ENCODE measurements around the gene P2RY2. TPM values are rescaled to one million over a fixed set of nuclear protein-coding genes. Genes with fewer than 3 reads are reported as not detected.

The P2RY2 gene
- total and polyA plus RNA-seq, 4 donors, result 1.8 to 3.7 (median 2.2) TPM

DNA sequence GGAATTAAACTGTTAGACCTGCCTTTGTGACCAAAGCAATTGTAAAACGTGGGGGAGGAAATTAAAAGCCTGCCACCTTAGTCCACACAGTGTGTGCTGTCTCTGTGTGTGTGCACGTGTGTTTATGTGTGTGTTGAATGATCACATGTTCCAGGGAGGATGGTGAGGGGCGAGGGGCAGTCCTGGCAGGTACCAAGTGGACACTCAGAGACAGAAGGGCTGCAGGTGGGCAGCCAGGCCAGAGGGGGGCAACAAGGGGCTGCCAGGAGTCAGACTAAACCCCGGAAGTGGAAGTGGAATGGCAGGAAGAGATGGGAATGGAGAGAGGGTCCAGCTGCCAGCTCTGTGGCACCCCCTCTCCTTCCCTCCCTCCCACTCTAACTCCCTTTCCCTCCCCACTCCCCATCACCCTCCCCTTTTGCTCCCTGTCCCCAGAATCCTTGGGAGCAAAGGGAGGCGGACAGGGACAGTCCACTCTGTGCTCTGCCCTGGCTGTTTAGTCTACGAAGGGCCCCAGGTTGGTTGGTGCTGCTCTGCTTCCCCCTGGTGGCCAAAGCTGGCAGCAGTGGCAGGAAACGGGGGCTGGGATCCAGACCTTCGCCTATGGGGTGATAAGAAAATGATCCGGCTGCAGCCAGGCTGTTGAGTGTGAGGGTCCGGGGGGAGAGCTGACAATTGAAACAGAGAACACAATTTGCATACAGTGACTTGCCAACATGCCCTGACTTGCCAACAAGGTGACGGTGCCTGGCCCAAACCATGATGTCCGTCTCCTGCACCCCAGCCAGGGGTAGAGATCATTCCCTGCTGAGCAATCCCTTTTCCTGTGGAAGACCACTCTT, 24.4 kb downstream of the P2RY2 start:
- H3K9me3 ChIP-seq (ENCODE audit: control insufficient read depth in 4 of 4, low read length in 3 of 4), result no peaks in the 10 kb centered on the region
- WGBS, result 28% methylated on average over 12 of the region's 12 CpGs
- no peak overlapping the region for H3K27ac ChIP-seq (ENCODE audit: low read depth in 1 of 2, low read length in 2 of 2)
- H3K4me3 ChIP-seq (ENCODE audit: low read depth in 1 of 3, low read length in 3 of 3), result no peak overlapping the region
- TF ChIP-seq, protein P1, sequence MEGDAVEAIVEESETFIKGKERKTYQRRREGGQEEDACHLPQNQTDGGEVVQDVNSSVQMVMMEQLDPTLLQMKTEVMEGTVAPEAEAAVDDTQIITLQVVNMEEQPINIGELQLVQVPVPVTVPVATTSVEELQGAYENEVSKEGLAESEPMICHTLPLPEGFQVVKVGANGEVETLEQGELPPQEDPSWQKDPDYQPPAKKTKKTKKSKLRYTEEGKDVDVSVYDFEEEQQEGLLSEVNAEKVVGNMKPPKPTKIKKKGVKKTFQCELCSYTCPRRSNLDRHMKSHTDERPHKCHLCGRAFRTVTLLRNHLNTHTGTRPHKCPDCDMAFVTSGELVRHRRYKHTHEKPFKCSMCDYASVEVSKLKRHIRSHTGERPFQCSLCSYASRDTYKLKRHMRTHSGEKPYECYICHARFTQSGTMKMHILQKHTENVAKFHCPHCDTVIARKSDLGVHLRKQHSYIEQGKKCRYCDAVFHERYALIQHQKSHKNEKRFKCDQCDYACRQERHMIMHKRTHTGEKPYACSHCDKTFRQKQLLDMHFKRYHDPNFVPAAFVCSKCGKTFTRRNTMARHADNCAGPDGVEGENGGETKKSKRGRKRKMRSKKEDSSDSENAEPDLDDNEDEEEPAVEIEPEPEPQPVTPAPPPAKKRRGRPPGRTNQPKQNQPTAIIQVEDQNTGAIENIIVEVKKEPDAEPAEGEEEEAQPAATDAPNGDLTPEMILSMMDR (IDR thresholded peaks at IDR 0.05; ENCODE audit: low read depth, low read length, missing input control), result peak; percentile 89
- TF ChIP-seq RAD21 (IDR thresholded peaks at IDR 0.05), result peak; percentile 95 to 98
- TF ChIP-seq, protein P2, sequence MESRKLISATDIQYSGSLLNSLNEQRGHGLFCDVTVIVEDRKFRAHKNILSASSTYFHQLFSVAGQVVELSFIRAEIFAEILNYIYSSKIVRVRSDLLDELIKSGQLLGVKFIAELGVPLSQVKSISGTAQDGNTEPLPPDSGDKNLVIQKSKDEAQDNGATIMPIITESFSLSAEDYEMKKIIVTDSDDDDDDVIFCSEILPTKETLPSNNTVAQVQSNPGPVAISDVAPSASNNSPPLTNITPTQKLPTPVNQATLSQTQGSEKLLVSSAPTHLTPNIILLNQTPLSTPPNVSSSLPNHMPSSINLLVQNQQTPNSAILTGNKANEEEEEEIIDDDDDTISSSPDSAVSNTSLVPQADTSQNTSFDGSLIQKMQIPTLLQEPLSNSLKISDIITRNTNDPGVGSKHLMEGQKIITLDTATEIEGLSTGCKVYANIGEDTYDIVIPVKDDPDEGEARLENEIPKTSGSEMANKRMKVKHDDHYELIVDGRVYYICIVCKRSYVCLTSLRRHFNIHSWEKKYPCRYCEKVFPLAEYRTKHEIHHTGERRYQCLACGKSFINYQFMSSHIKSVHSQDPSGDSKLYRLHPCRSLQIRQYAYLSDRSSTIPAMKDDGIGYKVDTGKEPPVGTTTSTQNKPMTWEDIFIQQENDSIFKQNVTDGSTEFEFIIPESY (IDR thresholded peaks at IDR 0.05), result no peak
- no peak for TF ChIP-seq RXRA (IDR thresholded peaks at IDR 0.05)
- TF ChIP-seq YY1 (IDR thresholded peaks at IDR 0.05), result no peak
- no peaks in the 10 kb centered on the region for H3K4me1 ChIP-seq (ENCODE audit: control insufficient read depth in 4 of 4, insufficient read depth in 4 of 4, low read length in 3 of 4)
- H3K27me3 ChIP-seq (ENCODE audit: control insufficient read depth in 4 of 4, insufficient read depth in 4 of 4, low read length in 3 of 4), result no peaks in the 10 kb centered on the region
- no peaks in the 10 kb centered on the region for H3K36me3 ChIP-seq (ENCODE audit: control insufficient read depth in 4 of 4, insufficient read depth in 3 of 4, low read depth in 1 of 4, low read length in 3 of 4)
- no peak overlapping the region for H3K9ac ChIP-seq (ENCODE audit: low read depth in 1 of 2, low read length in 2 of 2)
- peak; percentile 80 for DNase-seq (ENCODE audit: low spot score)

GRCh38 chr11:73243093-73243485, 25.0 kb downstream of the P2RY2 start:
- H3K4me1 ChIP-seq (ENCODE audit: control insufficient read depth in 4 of 4, insufficient read depth in 4 of 4, low read length in 3 of 4), result no peaks in the 10 kb centered on the region
- no peak overlapping the region for H3K27ac ChIP-seq (ENCODE audit: low read depth in 1 of 2, low read length in 2 of 2)
- no peaks in the 10 kb centered on the region for H3K27me3 ChIP-seq (ENCODE audit: control insufficient read depth in 4 of 4, insufficient read depth in 4 of 4, low read length in 3 of 4)
- no peak overlapping the region for H3K4me3 ChIP-seq (ENCODE audit: low read depth in 1 of 3, low read length in 3 of 3)
- H3K9me3 ChIP-seq (ENCODE audit: control insufficient read depth in 4 of 4, low read length in 3 of 4), result no peaks in the 10 kb centered on the region
- no peak for TF ChIP-seq ATF3 (IDR thresholded peaks at IDR 0.05)
- TF ChIP-seq, protein P1 (IDR thresholded peaks at IDR 0.05; ENCODE audit: low read depth, low read length, missing input control), result no peak
- TF ChIP-seq, protein P2 (IDR thresholded peaks at IDR 0.05), result no peak
- no peak for TF ChIP-seq MAX (IDR thresholded peaks at IDR 0.05)
- no peak for TF ChIP-seq FOXA1 (IDR thresholded peaks at IDR 0.05)
- no peak for TF ChIP-seq TAF1 (conservative IDR thresholded peaks at IDR 0.05)
- no peak for TF ChIP-seq SP1 (IDR thresholded peaks at IDR 0.05)
- WGBS, result 75% methylated on average over 8 of the region's 8 CpGs
- no peak overlapping the region for H3K9ac ChIP-seq (ENCODE audit: low read depth in 1 of 2, low read length in 2 of 2)
- DNase-seq (ENCODE audit: low spot score), result no peak
- no peaks in the 10 kb centered on the region for H3K36me3 ChIP-seq (ENCODE audit: control insufficient read depth in 4 of 4, insufficient read depth in 3 of 4, low read depth in 1 of 4, low read length in 3 of 4)

All from liver (tissue), 9 donors.